ENCODE measurements around the gene BTN2A1.
"Not testable (repeated sequence)": the region's sequence is repeated elsewhere in the genome, so short reads cannot be mapped to it uniquely, and the experiment has no call there.

The BTN2A1 gene

GRCh38 chr6:26457806-26458688, at the start of gene BTN2A1:
BTN2A1 (plus strand) TSS chr6:26457955; CDS start chr6:26458637, 682 bp downstream.
- Mint-ChIP-seq H3K27me3 (no peaks in the 10 kb centered on the region), H3K9me3 (no peaks in the 10 kb centered on the region), H3K27ac (peak within 1 kb of the TSS; percentile 98), H3K4me3 (peak within 1 kb of the TSS; percentile 99), H3K36me3 (ENCODE audit: low read depth) (peaks cover 55% of the 10 kb centered on the region), H3K4me1 (ENCODE audit: low read depth) (peaks cover 77% of the 10 kb centered on the region)
- intact Hi-C loops (cut with micrococcal nuclease) = loop anchor here (10.0 kb wide), 1 partner anchor 93 kb away; the partner anchor contains the start of gene BTN3A2

GRCh38 chr6:26408828-26409730, 48.7 kb upstream of the BTN2A1 start:
- Mint-ChIP-seq H3K27me3 (no peaks in the 10 kb centered on the region), H3K27ac (no peak overlapping the region), H3K9me3 (no peaks in the 10 kb centered on the region), H3K4me3 (no peak overlapping the region), H3K4me1 (ENCODE audit: low read depth) (peaks cover 41% of the 10 kb centered on the region), H3K36me3 (ENCODE audit: low read depth) (peaks cover 81% of the 10 kb centered on the region)
- intact Hi-C loops (cut with micrococcal nuclease) = no loop called here

GRCh38 chr6:26411751-26412150, 46.0 kb upstream of the BTN2A1 start:
- intact Hi-C loops (cut with micrococcal nuclease) = no loop called here
- Mint-ChIP-seq H3K27me3 (no peaks in the 10 kb centered on the region), H3K4me1 (ENCODE audit: low read depth) (peaks cover 21% of the 10 kb centered on the region), H3K4me3 (no peak overlapping the region), H3K27ac (no peak overlapping the region), H3K36me3 (ENCODE audit: low read depth) (peaks cover 63% of the 10 kb centered on the region), H3K9me3 (peaks cover 5% of the 10 kb centered on the region)

- no peak overlapping the region for H3K27ac Mint-ChIP-seq
- H3K4me3 Mint-ChIP-seq = no peak overlapping the region
- peaks cover 16% of the 10 kb centered on the region for H3K4me1 Mint-ChIP-seq (ENCODE audit: low read depth)
- intact Hi-C loops (cut with micrococcal nuclease) = no loop called here
- peaks cover 61% of the 10 kb centered on the region for H3K36me3 Mint-ChIP-seq (ENCODE audit: low read depth)
- H3K27me3 Mint-ChIP-seq = no peaks in the 10 kb centered on the region
- peaks cover 10% of the 10 kb centered on the region for H3K9me3 Mint-ChIP-seq
These were observed 45.5 kb upstream of the BTN2A1 start for GRCh38 chr6:26412228-26412627.

- H3K27ac Mint-ChIP-seq = no peak overlapping the region
- peaks cover 57% of the 10 kb centered on the region for H3K36me3 Mint-ChIP-seq (ENCODE audit: low read depth)
- H3K4me3 Mint-ChIP-seq = no peak overlapping the region
- intact Hi-C loops (cut with micrococcal nuclease) = no loop called here
- peaks cover 17% of the 10 kb centered on the region for H3K9me3 Mint-ChIP-seq
- peaks cover 9% of the 10 kb centered on the region for H3K4me1 Mint-ChIP-seq (ENCODE audit: low read depth)
- H3K27me3 Mint-ChIP-seq = no peaks in the 10 kb centered on the region
These were observed 44.8 kb upstream of the BTN2A1 start for GRCh38 chr6:26412954-26413353.

GRCh38 chr6:26414281-26414680, 43.5 kb upstream of the BTN2A1 start:
- Mint-ChIP-seq H3K4me1 (ENCODE audit: low read depth) (peaks cover 8% of the 10 kb centered on the region), H3K36me3 (ENCODE audit: low read depth) (peaks cover 54% of the 10 kb centered on the region), H3K27me3 (no peaks in the 10 kb centered on the region), H3K27ac (no peak overlapping the region), H3K9me3 (peaks cover 30% of the 10 kb centered on the region), H3K4me3 (no peak overlapping the region)
- intact Hi-C loops (cut with micrococcal nuclease) = no loop called here

GRCh38 chr6:26415036-26415614, 42.6 kb upstream of the BTN2A1 start:
- H3K27me3 Mint-ChIP-seq = no peaks in the 10 kb centered on the region
- no peak overlapping the region for H3K27ac Mint-ChIP-seq
- no peak overlapping the region for H3K4me3 Mint-ChIP-seq
- H3K9me3 Mint-ChIP-seq = peaks cover 32% of the 10 kb centered on the region
- intact Hi-C loops (cut with micrococcal nuclease) = no loop called here
- peaks cover 45% of the 10 kb centered on the region for H3K36me3 Mint-ChIP-seq (ENCODE audit: low read depth)
- no peaks in the 10 kb centered on the region for H3K4me1 Mint-ChIP-seq (ENCODE audit: low read depth)

GRCh38 chr6:26415791-26416190, 42.0 kb upstream of the BTN2A1 start:
- Mint-ChIP-seq H3K4me3 (no peak overlapping the region), H3K9me3 (peaks cover 32% of the 10 kb centered on the region), H3K27me3 (no peaks in the 10 kb centered on the region), H3K4me1 (ENCODE audit: low read depth) (no peaks in the 10 kb centered on the region), H3K36me3 (ENCODE audit: low read depth) (peaks cover 39% of the 10 kb centered on the region), H3K27ac (no peak overlapping the region)
- intact Hi-C loops (cut with micrococcal nuclease) = no loop called here

- intact Hi-C loops (cut with micrococcal nuclease) = no loop called here
- Mint-ChIP-seq H3K4me3 (no peak overlapping the region), H3K4me1 (ENCODE audit: low read depth) (no peaks in the 10 kb centered on the region), H3K9me3 (peaks cover 32% of the 10 kb centered on the region), H3K27ac (no peak overlapping the region), H3K27me3 (no peaks in the 10 kb centered on the region), H3K36me3 (ENCODE audit: low read depth) (peaks cover 34% of the 10 kb centered on the region)
These were observed 41.5 kb upstream of the BTN2A1 start for GRCh38 chr6:26416288-26416687.

GRCh38 chr6:26418077-26418476, 39.7 kb upstream of the BTN2A1 start:
- Mint-ChIP-seq H3K9me3 (peaks cover 32% of the 10 kb centered on the region), H3K4me1 (ENCODE audit: low read depth) (peaks cover 13% of the 10 kb centered on the region), H3K36me3 (ENCODE audit: low read depth) (peaks cover 21% of the 10 kb centered on the region)
- intact Hi-C loops (cut with micrococcal nuclease); H3K27ac Mint-ChIP-seq; H3K4me3 Mint-ChIP-seq; H3K27me3 Mint-ChIP-seq: not testable (repeated sequence)

GRCh38 chr6:26418795-26419194, 39.0 kb upstream of the BTN2A1 start:
- H3K36me3 Mint-ChIP-seq (ENCODE audit: low read depth) = peaks cover 20% of the 10 kb centered on the region
- H3K4me3 Mint-ChIP-seq; intact Hi-C loops (cut with micrococcal nuclease); H3K27me3 Mint-ChIP-seq; H3K27ac Mint-ChIP-seq: not testable (repeated sequence)
- H3K9me3 Mint-ChIP-seq = peaks cover 32% of the 10 kb centered on the region
- H3K4me1 Mint-ChIP-seq (ENCODE audit: low read depth) = peaks cover 21% of the 10 kb centered on the region

GRCh38 chr6:26420688-26421171, 37.0 kb upstream of the BTN2A1 start:
- Mint-ChIP-seq H3K4me3 (no peak overlapping the region), H3K27ac (no peak overlapping the region), H3K4me1 (ENCODE audit: low read depth) (peaks cover 30% of the 10 kb centered on the region), H3K9me3 (peaks cover 32% of the 10 kb centered on the region), H3K36me3 (ENCODE audit: low read depth) (peaks cover 24% of the 10 kb centered on the region), H3K27me3 (no peaks in the 10 kb centered on the region)
- intact Hi-C loops (cut with micrococcal nuclease) = loop anchor here (5.0 kb wide), 1 partner anchor 78 kb away; no protein-coding TSS in a partner anchor

GRCh38 chr6:26421259-26422144, 36.3 kb upstream of the BTN2A1 start:
- Mint-ChIP-seq H3K27me3 (no peaks in the 10 kb centered on the region), H3K27ac (no peak overlapping the region), H3K9me3 (peaks cover 29% of the 10 kb centered on the region), H3K36me3 (ENCODE audit: low read depth) (peaks cover 32% of the 10 kb centered on the region), H3K4me3 (no peak overlapping the region), H3K4me1 (ENCODE audit: low read depth) (peaks cover 35% of the 10 kb centered on the region)
- intact Hi-C loops (cut with micrococcal nuclease) = loop anchor here (5.0 kb wide), 1 partner anchor 79 kb away; no protein-coding TSS in a partner anchor

Measured in dendritic cell treated with granulocyte-macrophage colony-stimulating factor and Interleukin-4, amounts not matched to agents 40 ng/mL and 50 ng/mL, for 4 days (primary cell).